Suppressor macrophage treated with lipopolysaccharide for 4 hours (primary cell): ENCODE results near the gene FDPS.
"Not testable (repeated sequence)": the region's sequence is repeated elsewhere in the genome, so short reads cannot be mapped to it uniquely, and the experiment has no call there.

Experiments
- DNase-seq: peaks from one replicate; pipeline ENCODE4 v3.0.0-alpha.2; 2020

The FDPS gene

GRCh38 chr1:155286544-155286943 lies 22.1 kb upstream of the FDPS start:
- no peak for DNase-seq

DNA sequence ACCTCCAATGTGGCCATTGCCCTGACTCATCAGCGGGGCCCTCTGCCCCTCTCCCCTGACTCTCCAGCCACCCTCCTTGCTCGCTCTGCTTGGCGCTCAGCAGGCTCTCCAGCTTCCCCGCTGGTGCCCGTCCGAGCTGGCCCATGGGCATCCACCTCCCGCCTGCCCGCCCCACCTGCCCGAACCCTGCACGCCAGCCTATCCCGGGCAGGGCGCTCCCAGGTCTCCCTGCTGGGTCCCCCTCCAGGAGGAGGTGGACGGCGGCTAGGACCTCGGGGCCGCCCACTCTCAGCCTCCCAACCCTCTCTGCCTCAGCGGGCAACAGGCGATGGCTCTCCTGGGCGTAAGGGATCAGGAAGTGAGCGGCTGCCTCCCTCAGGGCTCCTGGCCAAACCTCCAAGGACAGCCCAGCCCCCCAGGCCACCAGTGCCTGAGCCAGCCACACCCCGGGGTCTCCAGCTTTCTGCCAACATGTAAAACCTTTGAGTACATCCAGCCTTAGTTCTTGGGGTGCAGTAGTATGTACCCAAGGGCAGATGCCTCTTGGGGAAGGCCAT lies 20.6 kb upstream of the FDPS start:
- DNase-seq: no peak

- not testable (repeated sequence) for DNase-seq
Observed at GRCh38 chr1:155291006-155291405, 17.7 kb upstream of the FDPS start.

DNA sequence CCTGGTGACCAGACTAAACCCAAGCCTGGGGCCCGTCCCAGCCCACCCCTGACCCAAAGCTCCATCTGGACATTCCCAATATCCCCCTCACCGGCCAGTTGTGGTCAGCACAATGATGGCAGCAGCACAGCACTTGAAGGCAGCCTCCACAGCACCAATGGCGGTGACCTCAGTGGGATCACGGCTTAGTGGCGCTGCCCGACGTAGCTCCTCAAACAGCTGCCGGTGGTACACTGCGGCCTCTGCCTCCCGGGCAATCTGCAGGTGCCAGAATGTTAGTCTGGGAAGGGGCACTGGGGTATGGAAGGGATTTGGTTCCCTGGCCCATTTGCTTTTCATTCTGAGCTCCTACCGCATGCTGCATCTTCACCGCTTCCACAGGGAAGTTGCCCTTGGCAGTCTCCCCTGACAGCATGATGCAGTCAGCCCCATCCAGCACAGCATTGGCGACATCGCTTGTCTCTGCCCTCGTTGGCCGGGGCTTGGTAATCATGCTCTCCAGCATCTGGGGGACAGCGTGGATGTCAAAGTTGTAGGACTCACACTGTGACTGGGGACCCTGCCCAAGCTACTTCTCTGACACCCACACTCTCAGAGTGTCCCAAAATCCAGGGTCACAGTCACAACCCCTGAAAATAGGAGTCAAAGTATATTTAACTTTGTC lies 15.4 kb upstream of the FDPS start:
- DNase-seq: no peak

DNA sequence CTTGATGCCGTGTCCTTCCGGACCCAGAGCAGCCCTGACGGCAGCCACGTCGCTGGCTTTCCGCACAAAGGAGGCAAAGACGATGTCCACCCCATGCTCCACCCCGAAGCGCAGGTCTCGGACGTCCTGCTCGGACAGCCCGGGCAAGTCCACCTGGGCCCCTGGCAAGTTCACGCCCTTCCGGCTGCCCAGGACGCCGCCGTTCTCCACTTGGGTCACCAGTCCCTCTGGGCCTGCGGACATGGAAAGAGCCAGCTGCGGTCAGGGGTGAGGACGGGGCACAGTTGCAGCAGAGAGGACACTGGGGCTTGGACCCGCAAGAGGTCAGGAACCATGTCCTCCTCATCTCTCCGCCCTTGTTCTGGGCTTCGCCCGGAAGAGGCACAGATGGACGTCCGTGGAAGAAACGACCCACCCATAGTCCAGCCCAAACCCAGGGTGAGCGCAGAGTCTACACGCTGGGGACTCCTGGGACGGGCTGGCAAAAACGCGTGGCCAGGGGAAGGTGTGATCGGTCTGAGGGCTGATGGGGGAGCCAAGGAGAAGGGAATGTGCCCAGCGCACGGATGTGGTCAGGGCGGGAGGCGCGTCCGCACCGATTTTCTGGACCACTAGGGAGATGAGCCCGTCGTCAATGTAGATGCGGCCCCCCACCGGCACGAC lies 14.0 kb upstream of the FDPS start:
- DNase-seq: no peak

- DNase-seq: no peak
Observed at GRCh38 chr1:155295183-155295941, 13.3 kb upstream of the FDPS start.

- DNase-seq: no peak
Observed at GRCh38 chr1:155295942-155296267, 12.8 kb upstream of the FDPS start.

DNA sequence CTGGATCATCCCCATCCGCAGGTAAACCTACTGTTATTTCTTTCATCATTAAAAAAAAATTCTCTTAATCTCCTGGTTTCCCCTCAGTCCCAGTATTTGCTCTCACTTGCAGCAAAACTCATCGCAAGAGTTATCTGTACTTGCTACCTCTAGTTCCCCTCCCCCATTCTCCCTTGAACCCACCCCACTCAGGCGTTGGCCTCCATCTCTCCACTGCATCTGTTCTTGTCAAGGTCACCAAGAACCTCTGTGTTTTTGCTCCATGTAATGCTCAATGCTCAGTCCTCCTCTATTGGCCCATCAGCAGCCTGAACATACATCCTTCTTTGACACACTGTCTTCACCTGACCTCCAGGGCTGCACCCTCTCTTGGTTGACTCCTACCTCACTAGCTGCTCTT lies 12.0 kb upstream of the FDPS start:
- DNase-seq: no peak

DNA sequence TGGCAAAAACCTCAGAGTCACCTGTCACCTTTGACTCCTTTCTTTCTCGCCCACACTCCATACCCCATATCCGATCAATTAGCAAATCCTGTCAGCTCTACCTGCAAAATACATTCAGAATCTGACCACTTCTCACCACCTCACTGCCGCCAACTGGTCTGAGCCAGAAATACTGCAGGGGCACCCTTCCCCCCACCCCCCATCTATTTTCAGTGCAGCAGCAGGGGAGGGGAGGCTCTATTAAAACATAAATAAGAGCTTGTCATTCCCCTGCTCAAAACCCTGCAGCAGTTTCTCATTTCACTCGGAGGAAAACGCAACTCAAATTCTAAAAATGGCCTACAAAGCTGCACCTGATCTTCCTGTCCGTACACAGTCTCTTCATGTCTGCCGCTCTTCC lies 11.3 kb upstream of the FDPS start:
- DNase-seq: no peak

DNA sequence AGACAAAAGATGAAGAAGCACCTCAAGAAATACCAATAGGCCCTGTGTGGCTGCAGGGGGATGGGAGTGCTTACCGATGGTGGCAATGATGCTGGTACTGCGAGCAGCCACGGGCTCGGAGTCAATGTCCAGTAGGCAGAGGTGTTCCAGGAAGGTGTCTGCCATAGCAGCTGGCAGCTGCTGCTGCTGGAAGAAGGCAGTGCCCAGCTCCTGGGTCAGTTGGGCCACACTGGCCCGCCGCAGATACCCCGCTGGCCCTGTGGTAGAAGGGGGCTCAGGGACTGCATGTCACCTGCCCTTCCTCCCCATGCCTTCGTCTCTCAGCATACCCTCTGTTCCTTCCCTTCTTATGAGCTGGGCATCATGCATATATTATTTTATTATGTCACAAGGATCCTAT lies 8.6 kb upstream of the FDPS start:
- DNase-seq: no peak

DNA sequence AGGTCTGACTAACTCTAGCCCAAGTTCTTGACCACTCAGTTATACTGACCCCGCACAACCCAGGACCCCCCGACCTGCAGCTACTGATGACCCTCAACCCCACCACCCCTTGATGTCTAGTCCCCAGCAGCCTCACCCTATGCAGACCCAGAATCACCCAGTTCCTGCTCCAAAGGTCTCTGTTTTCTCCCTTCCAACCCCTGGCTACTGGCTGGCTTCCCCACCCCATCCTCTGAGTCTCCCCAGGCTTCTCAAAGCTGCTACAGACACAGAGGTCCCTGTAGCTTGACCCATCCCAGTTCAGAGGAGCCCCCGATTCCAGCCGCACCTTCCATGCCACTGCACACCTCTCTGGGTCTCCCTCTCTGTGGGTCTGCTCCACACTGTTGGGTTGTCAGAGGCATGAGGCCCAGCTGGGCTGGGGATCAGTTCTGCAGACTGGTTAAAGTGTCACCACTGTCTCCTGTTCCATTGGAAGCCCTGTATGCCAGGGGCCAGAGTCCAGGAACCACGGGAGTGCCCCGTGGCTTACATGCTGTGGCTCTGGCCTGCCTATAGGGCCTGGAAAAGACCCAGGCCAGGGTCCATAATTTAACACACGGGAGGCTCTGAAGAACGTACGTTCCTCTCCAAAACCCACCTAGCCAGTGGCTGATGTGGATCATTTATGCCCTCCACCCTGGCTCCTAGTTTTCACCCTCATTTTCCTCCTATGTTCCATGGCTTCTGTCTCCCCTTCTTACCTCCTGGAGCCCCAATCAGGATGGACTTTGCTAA lies 7.9 kb upstream of the FDPS start:
- DNase-seq: no peak

DNA sequence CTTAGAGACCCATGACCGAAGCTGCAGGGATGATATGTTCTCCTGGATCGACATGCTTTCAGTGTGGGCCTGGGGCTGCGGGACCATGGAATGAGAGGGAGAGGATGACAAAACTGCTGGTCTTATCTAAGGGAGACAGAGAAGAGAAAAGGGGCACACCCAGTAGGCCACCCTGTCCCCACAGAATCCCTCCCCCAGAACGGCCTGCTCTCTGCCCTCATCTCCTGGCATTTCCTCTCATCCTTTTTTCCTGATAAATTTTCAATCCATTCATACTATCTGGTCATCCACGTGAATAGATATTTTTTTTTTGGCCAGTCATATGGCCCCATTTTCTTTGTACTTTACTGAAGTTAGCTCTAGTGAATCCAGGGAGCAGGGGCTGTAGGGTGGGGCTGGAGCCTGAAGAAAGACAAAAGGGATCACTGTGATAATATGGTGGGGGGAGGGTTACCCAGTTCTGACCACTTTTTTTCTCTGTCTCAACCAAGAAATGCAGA lies 7.3 kb upstream of the FDPS start, which contains the start of gene PKLR:
Gene PKLR (minus strand): TSS at position 97 of the 500 bp plus-strand sequence. CDS start 43 bp downstream, at position 54.
- no peak for DNase-seq

DNA sequence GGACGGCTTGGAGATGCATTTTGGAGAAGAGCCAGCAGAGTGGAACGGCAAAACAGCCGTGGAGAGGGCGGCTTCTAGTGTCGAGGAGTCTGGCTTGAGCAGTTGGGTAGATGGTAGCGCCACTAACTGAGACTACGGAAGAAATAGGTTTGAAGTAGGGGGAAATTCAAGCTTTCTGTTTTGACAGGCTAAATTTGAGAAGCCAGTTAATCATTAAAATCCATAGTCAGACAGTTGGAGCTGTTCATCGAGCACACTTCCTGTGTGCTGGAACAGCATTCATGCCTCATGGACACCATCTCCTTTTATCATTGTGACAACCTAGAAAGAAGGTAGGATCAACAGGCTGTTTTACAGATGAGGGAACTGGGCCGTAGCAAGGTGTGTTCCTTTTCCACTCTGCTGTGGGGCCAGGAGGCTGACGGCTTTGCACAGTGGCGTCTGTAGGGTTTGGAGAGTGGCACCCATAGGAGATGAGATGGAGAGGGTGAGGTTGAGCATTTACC lies 4.1 kb upstream of the FDPS start:
- no peak for DNase-seq

- DNase-seq: no peak
Observed at GRCh38 chr1:155305881-155306391, 2.7 kb upstream of the FDPS start.

- DNase-seq: peak; percentile 55
Observed at GRCh38 chr1:155307247-155307740, 1.4 kb upstream of the FDPS start.

DNA sequence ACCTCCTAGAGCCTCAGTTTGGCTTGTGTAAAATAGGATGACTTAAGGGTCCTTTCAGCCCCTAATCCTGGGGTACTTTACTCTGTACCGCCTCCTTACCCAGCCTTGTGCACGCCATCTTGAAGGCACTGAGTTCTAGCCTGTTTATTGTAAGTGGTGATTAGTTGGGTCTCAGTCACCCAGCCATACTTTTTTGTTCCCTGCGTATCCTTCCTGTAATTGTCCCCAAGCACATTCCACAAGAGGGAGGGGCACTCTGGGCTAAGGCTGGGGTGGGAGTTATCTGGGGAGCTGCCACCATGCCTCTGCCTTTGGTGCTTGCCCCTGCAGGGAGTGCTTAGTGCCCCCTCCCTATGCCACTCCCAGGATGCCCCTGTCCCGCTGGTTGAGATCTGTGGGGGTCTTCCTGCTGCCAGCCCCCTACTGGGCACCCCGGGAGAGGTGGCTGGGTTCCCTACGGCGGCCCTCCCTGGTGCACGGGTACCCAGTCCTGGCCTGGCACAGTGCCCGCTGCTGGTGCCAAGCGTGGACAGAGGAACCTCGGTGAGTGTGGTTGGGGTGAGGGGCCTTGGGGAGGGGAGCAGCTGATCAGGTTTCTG lies 856 bp downstream of the FDPS start:
- peak; percentile 21 for DNase-seq

DNA sequence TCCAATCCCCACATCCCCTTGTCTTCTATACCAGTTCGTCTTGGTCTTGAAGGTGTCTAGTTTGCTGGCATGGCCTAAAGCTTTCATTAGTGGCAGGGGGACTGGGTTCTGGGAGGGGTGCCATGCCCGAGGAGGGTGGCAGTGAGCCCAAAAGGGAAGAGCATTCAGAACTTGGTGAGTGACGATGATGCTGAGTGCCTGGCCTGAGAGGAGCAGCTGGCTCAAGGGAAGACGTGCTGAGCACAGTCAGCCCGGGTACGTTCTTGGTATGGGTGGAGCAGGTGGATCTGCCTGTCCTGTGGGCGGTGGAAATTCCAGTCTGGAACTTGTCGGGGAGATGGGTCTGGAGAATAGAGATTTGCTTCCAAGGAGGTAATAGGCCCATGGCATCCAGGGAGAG lies 4.6 kb downstream of the FDPS start:
- no peak for DNase-seq

DNA sequence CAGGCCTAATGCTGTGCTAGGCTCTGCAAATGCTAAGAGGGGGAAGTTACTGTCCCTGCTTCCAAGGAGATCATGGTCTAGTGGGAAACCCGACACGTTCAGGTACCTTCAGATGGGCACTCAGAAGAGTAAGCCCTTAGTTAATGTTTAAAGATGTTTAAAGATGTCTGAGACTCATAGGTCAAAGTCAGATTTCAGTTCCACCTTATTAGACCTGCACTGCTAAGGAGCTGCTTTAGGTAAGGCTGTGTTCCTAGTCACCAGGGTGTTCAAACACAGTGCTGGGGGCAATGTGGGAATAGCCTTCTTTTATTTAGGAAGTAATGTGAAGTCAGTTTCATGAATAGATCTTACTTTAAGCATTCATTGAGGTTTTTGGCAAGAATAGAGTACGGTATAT lies 8.3 kb downstream of the FDPS start:
- no peak for DNase-seq

- DNase-seq: no peak
Observed at GRCh38 chr1:155318082-155318481, 9.4 kb downstream of the FDPS start.

GRCh38 chr1:155319536-155319935 lies 10.9 kb downstream of the FDPS start:
- no peak for DNase-seq

- DNase-seq: no peak
Observed at GRCh38 chr1:155320252-155320651, 11.6 kb downstream of the FDPS start.
